Esophagus squamous epithelium (tissue), 5 donors: Measurements from ENCODE around the gene RAB11FIP3. TPM values are rescaled to one million over a fixed set of nuclear protein-coding genes. Genes with fewer than 3 reads are reported as not detected.

Experiments used
- DNase-seq: peaks from one replicate; lab custom pipeline; 2025; lab: John Stamatoyannopoulos, UW
- H3K27ac ChIP-seq, 4 donors: fragments of 200-600 bp; sonication (generic); one replicate each; pipeline ENCODE4 v1.5.1; 2016 to 2019; ENCODE audit warnings: mild to moderate bottlenecking in 1 of 4
- H3K27me3 ChIP-seq, 4 donors: fragments of 200-600 bp; sonication (generic); 1 replicate in 3 of 4; 2 replicates in 1 of 4; pipeline versions ENCODE4 v1.5.1 to v1.6.0; 2017 to 2021; ENCODE audit warnings: antibody characterized with exemption in 1 of 4
- H3K36me3 ChIP-seq, 3 donors: fragments of 200-600 bp; sonication (generic); one replicate each; pipeline ENCODE4 v1.5.1; 2016 to 2019
- H3K4me1 ChIP-seq, 3 donors: fragments of 200-600 bp; sonication (generic); one replicate each; pipeline ENCODE4 v1.5.1; 2017 to 2019
- H3K4me3 ChIP-seq, 4 donors: fragments of 200-600 bp; sonication (generic); 1 replicate in 3 of 4; 2 replicates in 1 of 4; pipeline ENCODE4 v1.5.1; 2016 to 2019; ENCODE audit warnings: mild to moderate bottlenecking in 2 of 4, moderate library complexity in 1 of 4
- H3K9me3 ChIP-seq, 3 donors: fragments of 200-600 bp; sonication (generic); one replicate each; pipeline ENCODE4 v1.5.1; 2016 to 2019
- POLR2A ChIP-seq, 4 donors: fragments of 450-650 bp; IDR thresholded peaks; one replicate each; pipeline ENCODE4 v1.6.1; 2017; ENCODE audit warnings: antibody characterized with exemption in 4 of 4, mild to moderate bottlenecking in 4 of 4, moderate library complexity in 3 of 4
- WGBS, 2 donors: methylation state at CpG; one replicate each; pipeline ENCODE4 v1.1.5; 2018; 5-methylcytosine and 5-hydroxymethylcytosine counted together
- intact Hi-C: fragments of 100-400 bp; cut with DNase I; formaldehyde crosslinking; loops from one replicate; pipeline ENCODE4 v1.15.0; 2022
- total RNA-seq, 4 donors: library from RNA; depleted of rRNA; stranded (reverse); fragments of >200 nt; gene quantifications; one replicate each; pipeline ENCODE4 v1.1.0, GENCODE V29; 2016
- TF ChIP-seq, protein P1 (sequence below), 6 experiments: fragments of 450-650 bp in 4 of 6; fragments of 200-600 bp in 2 of 6; sonication (generic) in 2 of 6; IDR thresholded peaks; one replicate each; pipeline ENCODE4 v1.5.1; 2016 to 2019; ENCODE audit warnings: antibody characterized with exemption in 6 of 6, mild to moderate bottlenecking in 4 of 6, moderate library complexity in 4 of 6
- donor health status: DM: yes; HTN: yes; CAD: no.

Gene RAB11FIP3
- total RNA-seq, 4 donors from 2014 or later = 8.0 to 25.6 (median 10.1) TPM

DNA sequence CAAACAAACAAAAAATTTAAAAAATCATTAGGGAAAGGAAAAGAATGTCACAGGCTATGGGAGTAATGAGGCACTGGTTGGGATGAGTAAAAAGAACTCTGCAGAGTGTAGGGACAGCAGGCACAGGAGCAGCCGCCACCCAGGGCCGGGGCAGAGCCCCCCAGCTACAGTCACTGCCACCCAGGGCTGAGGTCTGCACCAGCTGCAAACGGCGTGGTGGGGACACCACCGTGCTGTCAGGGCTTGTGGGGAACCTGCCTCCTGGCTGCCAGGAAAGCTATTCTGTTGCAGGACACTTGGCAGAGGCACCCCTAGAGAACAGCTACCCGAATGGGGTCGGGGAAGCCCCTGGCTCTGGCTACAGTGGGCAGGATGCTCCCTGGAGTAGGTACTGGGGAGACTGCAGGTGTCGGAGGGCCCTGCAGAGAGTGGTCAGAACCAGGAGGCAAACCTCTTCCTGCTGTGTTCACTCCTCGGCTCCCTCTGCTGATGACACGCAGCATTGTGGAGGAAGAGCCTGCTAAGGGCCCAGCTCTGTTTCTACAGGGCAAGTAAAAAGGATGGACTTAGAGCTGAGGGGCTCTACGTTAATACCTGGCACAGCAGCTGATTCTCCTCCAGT is 69.8 kb downstream of the RAB11FIP3 start:
- intact Hi-C loops = loop anchor here (10.0 kb wide), 1 partner anchor 100 kb away; the partner anchor contains the start of gene NME4
- H3K27ac ChIP-seq = no peak overlapping the region
- TF ChIP-seq POLR2A (IDR thresholded peaks at IDR 0.05) = no peak
- TF ChIP-seq, protein P1, sequence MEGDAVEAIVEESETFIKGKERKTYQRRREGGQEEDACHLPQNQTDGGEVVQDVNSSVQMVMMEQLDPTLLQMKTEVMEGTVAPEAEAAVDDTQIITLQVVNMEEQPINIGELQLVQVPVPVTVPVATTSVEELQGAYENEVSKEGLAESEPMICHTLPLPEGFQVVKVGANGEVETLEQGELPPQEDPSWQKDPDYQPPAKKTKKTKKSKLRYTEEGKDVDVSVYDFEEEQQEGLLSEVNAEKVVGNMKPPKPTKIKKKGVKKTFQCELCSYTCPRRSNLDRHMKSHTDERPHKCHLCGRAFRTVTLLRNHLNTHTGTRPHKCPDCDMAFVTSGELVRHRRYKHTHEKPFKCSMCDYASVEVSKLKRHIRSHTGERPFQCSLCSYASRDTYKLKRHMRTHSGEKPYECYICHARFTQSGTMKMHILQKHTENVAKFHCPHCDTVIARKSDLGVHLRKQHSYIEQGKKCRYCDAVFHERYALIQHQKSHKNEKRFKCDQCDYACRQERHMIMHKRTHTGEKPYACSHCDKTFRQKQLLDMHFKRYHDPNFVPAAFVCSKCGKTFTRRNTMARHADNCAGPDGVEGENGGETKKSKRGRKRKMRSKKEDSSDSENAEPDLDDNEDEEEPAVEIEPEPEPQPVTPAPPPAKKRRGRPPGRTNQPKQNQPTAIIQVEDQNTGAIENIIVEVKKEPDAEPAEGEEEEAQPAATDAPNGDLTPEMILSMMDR (IDR thresholded peaks at IDR 0.05) = peak in 3 of 6 experiments; percentile 12 to 46 (median 12)
- H3K36me3 ChIP-seq = peaks cover 0 to 41% (median 0%) of the 10 kb centered on the region in 3 donors
- 71 to 78% methylated on average over 6 to 11 of the region's 11 CpGs for WGBS, 2 donors
- H3K9me3 ChIP-seq = no peaks in the 10 kb centered on the region
- no peak overlapping the region for H3K4me3 ChIP-seq
- no peak for DNase-seq
- H3K27me3 ChIP-seq = no peaks in the 10 kb centered on the region
- no peaks in the 10 kb centered on the region for H3K4me1 ChIP-seq

DNA sequence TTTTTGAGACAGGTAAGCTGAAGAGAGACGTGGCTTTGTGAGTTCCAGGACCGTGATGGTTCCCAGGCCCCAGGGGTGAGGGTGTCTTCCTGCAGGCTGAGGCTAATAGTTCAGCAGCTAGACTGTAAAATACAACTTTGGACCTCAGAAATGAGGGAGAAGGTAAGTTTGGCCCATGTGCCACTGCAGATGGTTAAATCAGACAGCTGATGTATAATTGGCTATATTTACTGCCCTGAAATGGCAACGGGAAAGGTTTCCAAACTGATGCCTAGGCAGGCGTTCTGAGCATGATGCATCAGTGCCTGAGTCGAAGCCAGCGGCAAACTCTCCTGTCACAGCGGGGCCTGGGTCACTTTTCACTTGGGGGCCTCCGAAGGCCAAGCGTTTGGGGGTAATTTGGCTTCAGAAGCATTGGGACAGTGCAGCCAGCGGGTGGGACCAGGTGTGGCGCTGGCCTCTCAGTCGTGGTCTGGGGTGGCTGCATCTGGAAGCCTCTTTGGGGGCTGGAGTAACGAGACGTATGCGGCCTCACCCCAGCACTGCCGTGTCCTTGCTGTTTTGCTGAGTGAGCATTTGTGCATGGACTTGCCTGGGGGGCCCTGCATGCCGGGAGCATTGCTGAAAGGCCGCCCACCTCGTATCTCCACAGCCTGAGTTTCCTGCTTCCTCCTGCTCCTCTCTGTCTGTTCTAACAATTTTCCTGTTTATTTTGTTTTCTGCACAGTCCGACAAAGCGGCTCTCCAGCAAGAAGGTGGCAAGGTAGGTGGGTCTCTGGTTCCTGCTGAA is 70.8 kb downstream of the RAB11FIP3 start:
- Histone ChIP-seq H3K27me3 (no peaks in the 10 kb centered on the region), H3K4me3 (no peak overlapping the region), H3K36me3 (peaks cover 0 to 30% (median 0%) of the 10 kb centered on the region in 3 donors), H3K9me3 (no peaks in the 10 kb centered on the region), H3K27ac (no peak overlapping the region), H3K4me1 (no peaks in the 10 kb centered on the region)
- WGBS, 2 donors = 83 to 88% methylated on average over 19 to 20 of the region's 21 CpGs
- intact Hi-C loops = loop anchor here (10.0 kb wide), 1 partner anchor 101 kb away; the partner anchor contains the start of gene NME4
- TF ChIP-seq POLR2A (IDR thresholded peaks at IDR 0.05) = no peak
- TF ChIP-seq, protein P1 (IDR thresholded peaks at IDR 0.05) = no peak
- DNase-seq = no peak

DNA sequence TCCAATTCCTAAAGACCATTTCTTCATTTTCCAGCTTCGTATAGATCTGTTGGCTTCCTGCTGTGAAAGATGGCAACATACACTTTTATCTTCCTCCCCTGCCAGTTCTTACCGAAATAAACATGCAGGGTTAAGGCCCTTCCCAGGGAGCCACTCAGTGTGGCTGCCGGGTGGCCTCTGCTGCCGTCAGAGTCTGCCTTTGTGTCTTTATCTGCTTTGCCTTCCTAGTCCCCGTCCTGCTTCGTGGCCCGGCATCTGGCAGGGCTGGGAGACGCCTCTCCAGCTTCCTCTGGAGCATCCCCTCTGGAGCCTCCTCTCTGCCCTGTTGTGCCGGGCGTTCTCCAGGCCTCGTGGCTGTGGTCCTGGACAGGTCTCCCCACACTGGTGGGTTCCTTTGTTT is 71.8 kb downstream of the RAB11FIP3 start:
- Histone ChIP-seq H3K4me3 (no peak overlapping the region), H3K27me3 (no peaks in the 10 kb centered on the region), H3K9me3 (no peaks in the 10 kb centered on the region), H3K4me1 (no peaks in the 10 kb centered on the region), H3K27ac (no peak overlapping the region), H3K36me3 (peaks cover 0 to 22% (median 0%) of the 10 kb centered on the region in 3 donors)
- intact Hi-C loops = loop anchor here (10.0 kb wide), 1 partner anchor 102 kb away; the partner anchor contains the start of gene NME4
- DNase-seq = no peak
- WGBS, 2 donors = 89 to 91% methylated on average over 10 to 11 of the region's 11 CpGs
- TF ChIP-seq, protein P1 (IDR thresholded peaks at IDR 0.05) = no peak
- TF ChIP-seq POLR2A (IDR thresholded peaks at IDR 0.05) = no peak

DNA sequence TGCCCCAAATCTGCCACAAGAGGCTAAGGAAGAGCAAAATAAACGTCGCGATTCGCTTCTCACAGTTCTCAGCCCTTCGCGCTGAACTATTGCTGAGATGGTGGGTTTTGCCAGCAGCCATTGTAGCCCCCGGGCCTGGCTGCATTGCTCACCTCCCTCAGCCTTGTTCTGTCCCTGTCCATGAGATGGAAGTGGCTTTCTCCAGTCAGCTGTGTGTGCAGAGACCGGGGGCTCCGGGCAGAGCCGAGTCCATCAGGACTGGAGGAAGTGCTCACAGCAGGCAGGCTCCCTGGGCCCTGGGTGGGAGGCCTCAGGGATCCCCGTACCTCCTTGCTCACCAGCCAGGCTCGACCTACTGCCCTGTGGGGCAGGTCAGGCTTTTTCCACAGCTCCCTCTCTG is 74.5 kb downstream of the RAB11FIP3 start:
- Histone ChIP-seq H3K4me3 (no peak overlapping the region), H3K36me3 (peaks cover 0 to 30% (median 0%) of the 10 kb centered on the region in 3 donors)

More for the DNA sequence above, 74.5 kb downstream of the RAB11FIP3 start:
- no peaks in the 10 kb centered on the region for H3K4me1 ChIP-seq
- H3K27me3 ChIP-seq = no peaks in the 10 kb centered on the region
- no peaks in the 10 kb centered on the region for H3K9me3 ChIP-seq
- 87 to 92% methylated on average over 7 to 9 of the region's 12 CpGs for WGBS, 2 donors
- no peak for DNase-seq
- no peak for TF ChIP-seq POLR2A (IDR thresholded peaks at IDR 0.05)
- TF ChIP-seq, protein P1 (IDR thresholded peaks at IDR 0.05) = no peak
- H3K27ac ChIP-seq = no peak overlapping the region
- intact Hi-C loops = loop anchor here (10.0 kb wide), 1 partner anchor 105 kb away; the partner anchor contains the start of gene NME4
